Uterus (tissue), 2 donors: ENCODE data around the gene PLAC9.

Experiments
- POLR2A ChIP-seq, 2 donors: fragments of 450-650 bp; IDR thresholded peaks; one replicate each; pipeline ENCODE4 v1.6.1; 2016; ENCODE audit warnings: antibody characterized with exemption in 2 of 2, mild to moderate bottlenecking in 1 of 2, moderate library complexity in 1 of 2
- TF ChIP-seq, protein P1 (sequence below), 4 experiments: fragments of 200-600 bp in 2 of 4; fragments of 450-650 bp in 2 of 4; sonication (generic) in 2 of 4; IDR thresholded peaks; one replicate each; pipeline ENCODE4 v1.5.1; 2016 to 2019; ENCODE audit warnings: antibody characterized with exemption in 4 of 4, mild to moderate bottlenecking in 2 of 4, moderate library complexity in 1 of 4

DNA sequence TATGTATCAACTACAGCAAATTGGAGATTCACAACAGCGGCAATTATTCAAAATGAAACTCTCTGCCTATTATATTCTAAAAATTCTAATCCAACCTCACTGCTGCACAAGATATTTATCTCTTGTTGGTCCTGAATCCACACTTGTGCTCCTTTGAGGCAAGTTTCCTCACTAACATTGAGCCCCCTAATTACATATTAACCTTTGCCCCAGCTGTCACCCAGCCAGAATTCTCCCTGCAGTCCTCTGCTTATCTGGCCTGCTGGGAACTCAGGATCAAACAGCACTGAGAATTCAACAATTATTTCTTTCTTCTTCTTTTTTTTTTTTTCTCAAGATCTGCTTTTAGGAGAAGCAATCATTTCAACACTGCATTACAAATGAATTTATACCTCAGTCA is 21.5 kb upstream of the PLAC9 start:
- TF ChIP-seq, protein P1, sequence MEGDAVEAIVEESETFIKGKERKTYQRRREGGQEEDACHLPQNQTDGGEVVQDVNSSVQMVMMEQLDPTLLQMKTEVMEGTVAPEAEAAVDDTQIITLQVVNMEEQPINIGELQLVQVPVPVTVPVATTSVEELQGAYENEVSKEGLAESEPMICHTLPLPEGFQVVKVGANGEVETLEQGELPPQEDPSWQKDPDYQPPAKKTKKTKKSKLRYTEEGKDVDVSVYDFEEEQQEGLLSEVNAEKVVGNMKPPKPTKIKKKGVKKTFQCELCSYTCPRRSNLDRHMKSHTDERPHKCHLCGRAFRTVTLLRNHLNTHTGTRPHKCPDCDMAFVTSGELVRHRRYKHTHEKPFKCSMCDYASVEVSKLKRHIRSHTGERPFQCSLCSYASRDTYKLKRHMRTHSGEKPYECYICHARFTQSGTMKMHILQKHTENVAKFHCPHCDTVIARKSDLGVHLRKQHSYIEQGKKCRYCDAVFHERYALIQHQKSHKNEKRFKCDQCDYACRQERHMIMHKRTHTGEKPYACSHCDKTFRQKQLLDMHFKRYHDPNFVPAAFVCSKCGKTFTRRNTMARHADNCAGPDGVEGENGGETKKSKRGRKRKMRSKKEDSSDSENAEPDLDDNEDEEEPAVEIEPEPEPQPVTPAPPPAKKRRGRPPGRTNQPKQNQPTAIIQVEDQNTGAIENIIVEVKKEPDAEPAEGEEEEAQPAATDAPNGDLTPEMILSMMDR (IDR thresholded peaks at IDR 0.05) = no peak
- no peak for TF ChIP-seq POLR2A (IDR thresholded peaks at IDR 0.05)
